CD4-positive, alpha-beta T cell (primary cell): ENCODE results near the gene SPATA13. TPM values are rescaled to one million over a fixed set of nuclear protein-coding genes. Genes with fewer than 3 reads are reported as not detected.
"Not testable (repeated sequence)": the region's sequence is repeated elsewhere in the genome, so short reads cannot be mapped to it uniquely, and the experiment has no call there.

Experiments used
- ATAC-seq: fragments of 200-7000 bp; cut with Tn5 transposase; one replicate; pipeline ENCODE4 v1.10.0; 2022; ENCODE audit warnings: mild to moderate bottlenecking; ENCODE audit not compliant: poor library complexity
- CTCF ChIA-PET: fragments of 350-600 bp; sonication (Branson Sonifier 250); formaldehyde crosslinking; loops from one replicate; lab custom pipeline; 2021; ENCODE audit warnings: antibody characterized with exemption, inconsistent platforms; lab: Charles Lee
- POLR2A ChIA-PET: fragments of 350-600 bp; sonication (Branson Sonifier 250); formaldehyde crosslinking; loops from one replicate; lab custom pipeline; 2021; ENCODE audit warnings: antibody characterized with exemption, inconsistent platforms; lab: Charles Lee
- DNase-seq, 14 experiments: peaks; one replicate each; pipeline ENCODE4 v3.0.0-alpha.2; 2013 to 2020; ENCODE audit warnings: mixed read lengths in 2 of 14
- H3K27ac ChIP-seq, 2 donors: one replicate each; pipeline versions ENCODE4 v1.5.1 to v1.7.0; 2013; ENCODE audit warnings: low read length in 2 of 2, low read depth in 1 of 2, mild to moderate bottlenecking in 1 of 2
- H3K27me3 ChIP-seq, 2 experiments: 1 replicate in 1 of 2; 2 replicates in 1 of 2; pipeline versions ENCODE4 v1.6.1 to v1.7.0; 2013; ENCODE audit warnings: low read length in 2 of 2, control low read depth in 1 of 2, mild to moderate bottlenecking in 1 of 2, moderate library complexity in 1 of 2; ENCODE audit not compliant: insufficient read depth in 2 of 2, control insufficient read depth in 1 of 2
- H3K36me3 ChIP-seq: one replicate; pipeline ENCODE4 v1.6.1; 2013; ENCODE audit warnings: low read length, control low read depth; ENCODE audit not compliant: insufficient read depth
- H3K4me1 ChIP-seq: one replicate; pipeline ENCODE4 v1.6.1; 2013; ENCODE audit warnings: low read length, control low read depth; ENCODE audit not compliant: insufficient read depth
- H3K4me3 ChIP-seq: one replicate; pipeline ENCODE4 v1.5.1; 2013; ENCODE audit warnings: mild to moderate bottlenecking, low read length, moderate library complexity
- H3K9me3 ChIP-seq, 2 experiments: 1 replicate in 1 of 2; 2 replicates in 1 of 2; pipeline versions ENCODE4 v1.6.1 to v1.7.0; 2013; ENCODE audit warnings: low read length in 2 of 2, mild to moderate bottlenecking in 2 of 2, control low read depth in 1 of 2, moderate library complexity in 1 of 2; ENCODE audit not compliant: control insufficient read depth in 1 of 2, insufficient read depth in 1 of 2
- H3K27ac Mint-ChIP-seq: one replicate; pipeline ENCODE4 v1.8.0; 2020; ENCODE audit warnings: mixed read lengths
- H3K27me3 Mint-ChIP-seq: one replicate; pipeline ENCODE4 v1.8.0; 2021; ENCODE audit warnings: mixed read lengths
- H3K36me3 Mint-ChIP-seq: one replicate; pipeline ENCODE4 v1.8.0; 2021; ENCODE audit warnings: low read depth, mixed read lengths
- H3K4me1 Mint-ChIP-seq: one replicate; pipeline ENCODE4 v1.8.0; 2021; ENCODE audit warnings: low read depth, mixed read lengths
- H3K4me3 Mint-ChIP-seq: one replicate; pipeline ENCODE4 v1.8.0; 2020; ENCODE audit warnings: mild to moderate bottlenecking, mixed read lengths
- H3K9me3 Mint-ChIP-seq: one replicate; pipeline ENCODE4 v1.8.0; 2020; ENCODE audit warnings: mixed read lengths
- intact Hi-C, 2 experiments: fragments of 100-400 bp; cut with DNase I in 1 of 2; cut with micrococcal nuclease in 1 of 2; formaldehyde crosslinking; loops; one replicate each; pipeline versions ENCODE4 v1.15.1 to v1.9.0; 2023 to 2025; cut with DNase I, micrococcal nuclease
- total RNA-seq, 174 experiments: library from RNA in 2 of 174; stranded (reverse) in 2 of 174; gene quantifications; one replicate each; pipeline ENCODE4 v1.2.3 and lab custom pipeline; 2021 to 2026
- TF ChIP-seq, protein P1 (sequence below): fragments of 200-600 bp; IDR thresholded peaks from one replicate; pipeline ENCODE4 v1.8.0; 2022; ENCODE audit warnings: antibody characterized with exemption, mild to moderate bottlenecking

The SPATA13 gene
- total RNA-seq, 2 experiments from 2014 or later = 87.7 to 94.6 TPM

DNA sequence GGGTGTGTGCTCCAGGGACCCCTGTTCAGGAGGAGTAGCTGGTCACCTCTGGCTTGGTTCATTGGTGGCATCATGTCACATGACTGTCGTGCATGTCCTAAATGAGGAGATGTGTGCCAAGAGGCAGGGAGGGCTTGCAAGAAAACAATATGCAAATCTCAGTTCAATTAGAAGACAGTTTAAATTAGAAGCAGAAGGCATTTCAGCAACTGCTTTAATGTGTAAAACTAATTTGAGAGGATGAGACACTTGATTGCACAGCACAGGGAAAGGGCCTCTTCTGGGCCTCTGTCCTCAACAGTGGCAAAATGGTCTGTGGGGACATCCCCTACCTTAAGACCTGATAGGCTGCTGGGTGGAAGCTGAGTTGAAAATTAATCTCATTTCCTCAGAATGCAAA is 54.6 kb downstream of the SPATA13 start:
- H3K4me1 Mint-ChIP-seq = peaks cover 10% of the 10 kb centered on the region
- intact Hi-C loops = loop anchor here in 1 of 2 experiments (5.0 kb wide), 1 partner anchor 53 kb away; the partner anchor contains the start of gene SPATA13
- TF ChIP-seq, protein P1, sequence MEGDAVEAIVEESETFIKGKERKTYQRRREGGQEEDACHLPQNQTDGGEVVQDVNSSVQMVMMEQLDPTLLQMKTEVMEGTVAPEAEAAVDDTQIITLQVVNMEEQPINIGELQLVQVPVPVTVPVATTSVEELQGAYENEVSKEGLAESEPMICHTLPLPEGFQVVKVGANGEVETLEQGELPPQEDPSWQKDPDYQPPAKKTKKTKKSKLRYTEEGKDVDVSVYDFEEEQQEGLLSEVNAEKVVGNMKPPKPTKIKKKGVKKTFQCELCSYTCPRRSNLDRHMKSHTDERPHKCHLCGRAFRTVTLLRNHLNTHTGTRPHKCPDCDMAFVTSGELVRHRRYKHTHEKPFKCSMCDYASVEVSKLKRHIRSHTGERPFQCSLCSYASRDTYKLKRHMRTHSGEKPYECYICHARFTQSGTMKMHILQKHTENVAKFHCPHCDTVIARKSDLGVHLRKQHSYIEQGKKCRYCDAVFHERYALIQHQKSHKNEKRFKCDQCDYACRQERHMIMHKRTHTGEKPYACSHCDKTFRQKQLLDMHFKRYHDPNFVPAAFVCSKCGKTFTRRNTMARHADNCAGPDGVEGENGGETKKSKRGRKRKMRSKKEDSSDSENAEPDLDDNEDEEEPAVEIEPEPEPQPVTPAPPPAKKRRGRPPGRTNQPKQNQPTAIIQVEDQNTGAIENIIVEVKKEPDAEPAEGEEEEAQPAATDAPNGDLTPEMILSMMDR = no peak
- no peaks in the 10 kb centered on the region for H3K27me3 Mint-ChIP-seq
- DNase-seq (no peak), ATAC-seq (no peak)
- Histone ChIP-seq H3K4me3 (no peak overlapping the region), H3K4me1 (peaks cover 10% of the 10 kb centered on the region), H3K27me3 (no peaks in the 10 kb centered on the region), H3K27ac (no peak overlapping the region), H3K9me3 (no peaks in the 10 kb centered on the region), H3K36me3 (no peaks in the 10 kb centered on the region)
- no peaks in the 10 kb centered on the region for H3K36me3 Mint-ChIP-seq
- no peak overlapping the region for H3K27ac Mint-ChIP-seq
- ChIA-PET POLR2A (no interaction called here), CTCF (interaction anchor here (1.5 kb wide), 1 partner anchor 13 kb away, joined by 4 read pairs; no protein-coding TSS in a partner anchor)
- no peaks in the 10 kb centered on the region for H3K9me3 Mint-ChIP-seq
- no peak overlapping the region for H3K4me3 Mint-ChIP-seq

DNA sequence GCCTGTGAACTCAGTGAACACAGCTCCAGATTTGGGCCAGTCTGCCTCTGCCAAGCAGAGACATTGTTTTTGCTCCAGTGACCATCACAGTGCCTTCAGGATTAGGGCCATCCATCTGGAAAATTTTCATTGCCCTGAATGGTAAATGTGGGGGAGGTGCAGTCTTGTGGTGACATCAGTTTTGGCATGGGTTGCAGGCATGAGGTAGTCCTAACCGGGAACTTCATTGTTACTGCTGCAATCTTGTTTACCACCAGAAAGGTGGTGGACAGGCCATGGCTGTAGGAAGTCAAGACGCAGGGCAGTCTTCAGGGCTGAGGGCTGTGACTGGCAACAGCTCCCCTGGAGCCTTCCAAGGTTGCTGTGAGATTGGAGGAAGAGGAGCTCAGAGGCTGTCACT is 55.2 kb downstream of the SPATA13 start:
- no peaks in the 10 kb centered on the region for H3K9me3 ChIP-seq
- Mint-ChIP-seq H3K4me1 (peaks cover 10% of the 10 kb centered on the region), H3K4me3 (no peak overlapping the region), H3K36me3 (no peaks in the 10 kb centered on the region), H3K27ac (no peak overlapping the region), H3K9me3 (no peaks in the 10 kb centered on the region), H3K27me3 (no peaks in the 10 kb centered on the region)
- ChIA-PET CTCF (interaction anchor here (1.5 kb wide), 1 partner anchor 13 kb away, joined by 4 read pairs; no protein-coding TSS in a partner anchor), POLR2A (no interaction called here)
- peaks cover 10% of the 10 kb centered on the region for H3K4me1 ChIP-seq
- no peaks in the 10 kb centered on the region for H3K36me3 ChIP-seq
- intact Hi-C loops = loop anchor here in 1 of 2 experiments (5.0 kb wide), 1 partner anchor 53 kb away; the partner anchor contains the start of gene SPATA13
- no peak overlapping the region for H3K27ac ChIP-seq
- ATAC-seq (no peak), DNase-seq (no peak)
- no peaks in the 10 kb centered on the region for H3K27me3 ChIP-seq
- H3K4me3 ChIP-seq = no peak overlapping the region
- TF ChIP-seq, protein P1 = no peak

DNA sequence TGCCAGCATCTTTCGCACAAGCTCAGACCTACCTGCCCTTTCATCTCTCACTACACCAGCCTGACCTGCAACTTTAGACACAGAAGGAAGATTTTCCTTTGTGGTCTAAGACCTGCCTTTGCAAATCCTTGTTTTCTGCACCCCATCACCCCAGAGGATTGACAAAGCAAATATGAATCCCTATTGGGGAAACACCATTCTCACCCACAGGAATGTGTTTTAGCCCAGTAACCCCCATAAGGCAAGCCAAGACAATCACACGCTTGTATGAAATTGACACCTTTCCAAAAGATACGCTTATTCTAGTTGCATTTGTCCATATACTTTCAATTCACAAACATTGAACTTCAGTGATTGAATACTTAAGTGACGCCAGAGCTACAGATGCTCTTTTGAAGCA is 55.7 kb downstream of the SPATA13 start:
- POLR2A ChIA-PET = no interaction called here
- TF ChIP-seq, protein P1 = no peak
- Histone ChIP-seq H3K4me1 (peaks cover 10% of the 10 kb centered on the region), H3K9me3 (no peaks in the 10 kb centered on the region), H3K27ac (no peak overlapping the region), H3K27me3 (no peaks in the 10 kb centered on the region), H3K4me3 (no peak overlapping the region), H3K36me3 (no peaks in the 10 kb centered on the region)
- Mint-ChIP-seq H3K9me3 (no peaks in the 10 kb centered on the region), H3K36me3 (no peaks in the 10 kb centered on the region), H3K27ac (no peak overlapping the region), H3K27me3 (no peaks in the 10 kb centered on the region), H3K4me1 (peaks cover 10% of the 10 kb centered on the region), H3K4me3 (no peak overlapping the region)
- DNase-seq (no peak), ATAC-seq (no peak)
- CTCF ChIA-PET = interaction anchor here (1.5 kb wide), 1 partner anchor 12 kb away, joined by 4 read pairs; no protein-coding TSS in a partner anchor
- intact Hi-C loops = loop anchor here in 1 of 2 experiments (5.0 kb wide), 1 partner anchor 54 kb away; the partner anchor contains the start of gene SPATA13

DNA sequence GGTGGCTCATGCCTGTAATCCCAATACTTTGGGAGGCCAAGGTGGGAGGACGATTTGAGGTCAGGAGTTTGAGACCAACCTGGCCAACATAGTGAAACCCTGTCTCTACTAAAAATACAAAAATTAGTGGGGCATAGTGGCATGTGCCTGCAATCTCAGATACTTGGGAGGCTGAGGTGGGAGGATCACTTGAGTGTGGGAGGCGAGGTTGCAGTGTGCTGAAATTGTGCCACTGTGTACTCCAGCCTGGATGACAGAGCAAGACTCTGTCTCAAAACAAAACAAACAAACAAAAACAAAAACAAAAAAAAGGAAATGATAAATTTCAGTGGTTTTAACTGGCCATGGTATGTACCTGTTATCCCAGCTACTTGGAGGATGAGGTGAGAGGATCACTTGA is 56.3 kb downstream of the SPATA13 start:
- intact Hi-C loops = loop anchor here in 1 of 2 experiments (5.0 kb wide), 1 partner anchor 54 kb away; the partner anchor contains the start of gene SPATA13
- H3K4me3 ChIP-seq, H3K27me3 Mint-ChIP-seq, POLR2A ChIA-PET, DNase-seq, H3K9me3 ChIP-seq, H3K27ac ChIP-seq, H3K27ac Mint-ChIP-seq, ATAC-seq, H3K9me3 Mint-ChIP-seq, H3K36me3 ChIP-seq, H3K27me3 ChIP-seq, CTCF ChIA-PET, H3K4me3 Mint-ChIP-seq, H3K36me3 Mint-ChIP-seq: not testable (repeated sequence)
- peaks cover 10% of the 10 kb centered on the region for H3K4me1 ChIP-seq
- peaks cover 10% of the 10 kb centered on the region for H3K4me1 Mint-ChIP-seq
